Measurements from ENCODE around the gene CPVL.
A peak's percentile ranks its signal among the peaks of the same experiment; 100 is the strongest.
"Not testable (repeated sequence)": the region's sequence is repeated elsewhere in the genome, so short reads cannot be mapped to it uniquely, and the experiment has no call there.

Gene CPVL

DNA sequence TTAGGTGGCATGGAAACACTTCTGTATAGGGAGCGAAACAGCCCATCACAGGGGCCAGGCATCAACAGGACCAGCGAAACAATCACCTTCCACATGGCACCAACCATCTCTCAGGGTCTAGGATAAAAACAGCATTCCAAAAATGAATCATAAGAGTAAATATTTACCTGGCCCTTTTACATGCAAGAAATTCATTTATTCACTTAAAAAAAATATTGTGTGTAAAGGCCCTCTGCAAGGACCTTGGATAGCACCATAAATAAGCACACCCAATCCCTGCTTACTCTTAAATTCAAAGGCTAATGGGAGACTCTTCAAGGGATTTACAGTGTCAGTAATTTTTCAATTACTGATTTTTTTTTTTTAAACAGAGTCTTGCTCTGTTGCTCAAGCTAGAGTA is 25.4 kb downstream of the CPVL start:
- FAIRE-seq (no peak), DNase-seq (ENCODE audit: low spot score) (no peak)

DNA sequence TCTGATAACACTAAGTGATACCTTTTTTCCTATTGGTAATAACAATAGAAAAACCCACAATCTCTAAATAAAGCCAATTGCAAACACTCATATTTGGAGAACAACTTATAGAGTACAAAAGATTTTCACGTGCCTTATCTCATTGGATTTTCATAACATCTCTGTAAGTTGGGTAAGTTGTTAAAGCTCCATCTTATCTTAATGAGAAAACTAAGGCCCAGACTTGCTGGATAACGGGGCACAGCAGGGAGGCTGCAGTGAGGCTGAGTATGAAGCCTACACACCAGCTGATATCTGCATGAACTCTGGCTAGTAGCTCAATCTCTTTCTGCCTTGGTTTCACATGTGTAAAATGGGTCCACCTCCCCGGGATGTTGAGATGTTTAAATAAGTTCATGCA is 26.8 kb downstream of the CPVL start:
- no peak for DNase-seq (ENCODE audit: low spot score)
- no peak for FAIRE-seq

DNA sequence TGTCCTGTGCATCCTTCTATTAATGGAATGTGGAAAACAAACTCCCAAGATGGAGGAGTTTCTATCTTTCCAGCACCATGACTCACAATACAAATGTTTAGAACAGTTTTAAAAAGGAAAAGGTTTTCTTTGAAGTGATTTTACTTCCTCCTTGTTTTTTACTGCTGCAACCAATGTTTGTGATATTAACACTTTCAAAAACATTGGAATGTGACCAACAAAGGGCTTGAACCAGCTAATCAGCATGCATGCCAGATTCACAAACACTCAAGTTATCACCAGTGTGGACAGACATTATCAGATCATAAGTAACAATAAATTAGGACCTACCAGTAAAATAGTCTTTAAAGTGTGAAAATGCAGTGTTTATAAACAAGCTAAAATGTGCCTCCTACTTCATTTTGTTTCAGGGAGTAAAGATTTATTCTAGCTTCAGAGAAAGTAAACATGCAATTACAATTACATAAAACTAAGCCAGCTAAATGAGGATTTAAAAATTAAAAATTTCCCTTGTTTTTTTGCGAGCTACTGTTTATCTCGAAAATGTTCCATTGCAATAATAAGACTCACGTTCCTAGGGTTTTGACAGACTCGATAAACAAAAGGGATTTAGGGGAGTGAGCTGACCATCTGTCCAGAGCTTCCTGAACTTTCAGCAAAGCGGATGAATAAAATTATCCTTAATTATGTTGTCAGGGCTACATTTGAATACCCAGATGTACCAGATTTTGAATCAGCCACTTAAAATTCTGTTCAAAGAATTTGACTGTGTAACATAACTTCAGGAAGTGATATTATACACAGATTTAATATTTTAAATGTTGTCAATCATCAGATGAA is 29.8 kb downstream of the CPVL start:
- FAIRE-seq: no peak
- no peak for DNase-seq (ENCODE audit: low spot score)

DNA sequence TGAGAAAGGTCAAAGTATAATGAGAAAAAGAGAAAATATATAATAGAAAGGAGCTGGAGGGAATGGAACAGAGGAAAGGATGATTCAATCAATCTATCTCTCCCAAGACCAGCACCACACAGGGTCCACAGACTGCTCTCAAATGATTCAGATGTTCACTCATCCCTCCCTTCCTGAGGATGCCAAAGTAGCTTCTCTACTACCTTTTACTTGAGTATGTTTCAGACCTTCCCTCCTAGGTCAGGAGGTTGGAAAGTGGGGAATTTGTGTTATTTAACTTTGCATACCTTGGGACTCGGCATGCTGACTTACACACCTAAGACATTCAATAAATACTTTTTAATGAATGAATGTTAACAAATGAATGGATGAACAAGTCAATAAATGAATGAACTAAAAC is 30.6 kb downstream of the CPVL start:
- FAIRE-seq (no peak), DNase-seq (ENCODE audit: low spot score) (no peak)

DNA sequence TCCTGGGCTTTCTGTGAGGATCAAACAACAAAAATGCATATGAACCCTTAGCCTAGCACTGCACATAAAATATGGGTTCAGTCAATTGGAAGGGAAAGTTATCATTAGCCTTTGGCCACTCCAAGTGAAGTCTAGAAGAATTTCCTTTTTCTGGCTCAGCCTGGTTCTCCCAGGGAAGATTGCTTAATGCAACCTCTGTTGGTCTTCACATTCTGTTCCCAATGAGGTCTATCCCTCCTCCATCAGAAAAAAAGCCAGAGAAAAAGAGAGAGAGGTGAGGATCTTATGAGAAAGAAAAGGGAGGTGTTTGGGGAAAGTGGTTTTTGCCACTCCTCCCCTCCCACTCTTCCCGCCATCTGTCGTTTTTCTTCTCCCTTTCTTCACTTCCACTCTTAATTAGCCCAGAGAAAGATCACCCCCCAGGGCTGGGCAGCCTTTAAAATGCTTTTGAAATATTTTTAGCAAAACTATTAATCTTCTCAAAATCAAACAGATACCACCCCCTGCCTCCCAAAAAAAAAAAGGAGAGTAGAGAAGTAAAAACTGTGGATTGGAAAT is 31.1 kb downstream of the CPVL start:
- DNase-seq (ENCODE audit: low spot score): no peak
- FAIRE-seq: no peak

DNA sequence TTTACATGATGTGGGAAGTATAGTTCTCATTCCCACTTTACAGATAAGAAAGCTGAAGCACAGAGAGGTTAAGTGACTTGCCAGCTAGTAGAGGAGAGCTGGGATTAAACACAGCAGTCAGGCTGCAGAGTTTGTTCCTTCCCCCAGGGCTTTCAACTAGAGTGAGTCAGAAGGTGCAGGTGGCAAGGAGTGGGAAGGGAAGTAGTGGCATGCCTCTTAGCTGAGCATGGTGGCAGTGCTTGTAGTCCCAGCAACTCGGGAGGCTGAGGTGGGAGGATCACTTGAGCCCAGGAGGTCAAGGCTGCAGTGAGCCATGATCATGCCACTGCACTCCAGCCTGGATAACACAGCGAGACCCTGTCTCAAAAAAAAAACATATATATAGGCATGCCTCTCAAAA is 32.1 kb downstream of the CPVL start:
- DNase-seq (ENCODE audit: low spot score); FAIRE-seq: not testable (repeated sequence)

DNA sequence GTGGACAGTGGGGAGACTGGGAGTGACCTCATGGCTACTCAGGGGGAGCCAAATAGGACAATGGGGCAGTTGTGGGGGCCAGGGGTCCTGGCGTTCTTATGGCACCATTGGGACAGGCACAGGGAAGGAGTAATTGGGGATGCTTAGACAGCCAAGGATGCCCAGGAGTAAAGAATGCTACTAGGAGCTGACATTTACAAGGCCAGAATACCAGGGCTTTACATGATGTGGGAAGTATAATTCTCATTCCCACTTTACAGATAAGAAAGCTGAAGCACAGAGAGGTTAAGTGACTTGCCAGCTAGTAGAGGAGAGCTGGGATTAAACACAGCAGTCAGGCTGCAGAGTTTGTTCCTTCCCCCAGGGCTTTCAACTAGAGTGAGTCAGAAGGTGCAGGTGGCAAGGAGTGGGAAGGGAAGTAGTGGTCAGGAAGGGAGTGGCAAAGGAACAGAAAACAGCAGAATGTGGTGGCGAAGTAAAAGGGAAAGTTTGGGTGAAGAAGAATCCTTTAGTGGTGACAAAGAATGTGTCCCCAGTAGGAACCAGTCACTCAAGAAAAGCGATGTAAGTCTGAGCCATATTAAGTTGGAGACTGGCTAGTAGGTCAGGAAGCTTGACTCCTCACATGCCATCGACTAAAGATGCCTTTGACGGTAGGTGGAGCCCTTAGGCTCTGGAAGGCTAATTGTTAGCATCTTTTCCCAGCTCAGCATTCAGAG is 32.8 kb downstream of the CPVL start:
- FAIRE-seq (no peak), DNase-seq (ENCODE audit: low spot score) (no peak)

DNA sequence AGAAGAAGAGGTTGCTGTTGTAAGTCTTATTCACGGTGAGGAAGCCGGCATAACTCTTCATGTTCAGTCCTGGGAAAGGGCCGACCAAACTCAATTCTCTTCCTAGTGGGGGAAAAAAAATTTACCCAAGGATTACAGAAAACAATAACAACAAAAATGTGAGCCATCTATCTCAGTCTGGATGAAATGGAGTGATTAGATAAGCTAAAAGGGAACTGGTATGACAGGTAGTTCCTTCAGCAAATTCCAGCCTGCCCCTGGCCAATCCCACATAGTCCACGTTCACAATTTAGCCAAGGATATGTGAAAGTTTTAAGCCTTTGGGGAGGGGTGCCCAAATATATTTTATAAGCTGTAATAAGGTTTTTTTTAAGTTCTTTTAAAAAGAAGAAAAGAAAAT is 33.6 kb downstream of the CPVL start:
- FAIRE-seq: no peak

DNA sequence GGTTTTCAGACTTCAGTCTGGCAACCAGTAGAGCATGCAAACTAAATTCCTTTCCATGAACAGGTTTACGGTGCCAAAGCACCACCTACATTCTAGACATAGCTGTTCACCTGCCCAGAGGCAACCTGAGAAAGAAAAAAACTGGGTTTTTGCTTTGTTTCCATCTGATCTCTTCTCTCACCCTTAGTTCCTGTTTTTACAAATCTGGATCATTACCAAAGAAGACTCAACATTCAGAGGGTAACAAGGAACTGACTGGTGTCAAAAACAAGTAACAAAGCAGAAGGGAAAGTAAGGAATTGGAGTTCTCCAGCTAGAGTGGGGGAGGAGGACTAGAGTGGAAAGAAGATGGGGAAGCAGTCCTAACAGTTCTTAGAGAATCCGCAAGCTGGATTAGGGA is 36.4 kb downstream of the CPVL start:
- FAIRE-seq (no peak), DNase-seq (ENCODE audit: low spot score) (no peak)

More for the DNA sequence above, 33.6 kb downstream of the CPVL start:
- DNase-seq (ENCODE audit: low spot score): no peak

DNA sequence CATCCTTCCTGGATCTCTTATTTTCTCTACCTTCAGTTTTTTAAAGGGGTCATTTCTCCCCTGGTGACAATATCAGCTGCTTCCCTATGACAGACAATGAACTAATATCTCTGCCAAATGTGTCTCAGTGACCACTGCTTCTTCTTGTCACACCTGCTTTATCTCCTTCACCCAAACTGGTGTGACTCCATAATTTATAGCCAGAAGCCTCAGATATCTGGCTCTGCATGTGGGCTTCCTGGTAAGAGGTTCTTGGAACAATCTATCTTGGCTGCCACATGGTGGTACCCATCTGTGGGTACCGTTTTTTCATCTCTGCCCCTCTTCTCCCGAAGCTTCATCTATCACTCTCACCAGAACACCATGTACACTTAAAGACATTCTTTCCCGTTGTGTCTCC is 37.0 kb downstream of the CPVL start:
- no peak for FAIRE-seq

DNA sequence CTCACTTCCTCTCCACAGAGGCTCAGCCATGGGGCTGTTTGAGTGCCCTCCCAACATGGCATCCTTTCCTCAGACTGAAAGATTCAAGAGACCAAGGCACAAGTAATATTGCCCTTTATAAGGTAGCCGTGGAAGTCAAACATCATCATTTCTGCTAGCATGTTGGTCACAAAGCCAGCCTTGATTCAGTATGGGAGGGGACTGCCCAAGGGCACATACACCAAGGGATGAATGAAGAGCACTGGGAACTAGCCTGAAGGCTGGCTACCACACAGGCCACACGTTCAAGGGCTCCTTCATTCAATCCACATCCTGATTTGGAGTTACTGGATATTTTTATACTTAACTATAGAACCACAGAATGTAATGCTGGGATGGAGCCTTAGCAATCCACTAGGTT is 39.3 kb downstream of the CPVL start:
- DNase-seq (ENCODE audit: low spot score) (no peak), FAIRE-seq (no peak)

More for the DNA sequence above, 37.0 kb downstream of the CPVL start:
- no peak for DNase-seq (ENCODE audit: low spot score)

DNA sequence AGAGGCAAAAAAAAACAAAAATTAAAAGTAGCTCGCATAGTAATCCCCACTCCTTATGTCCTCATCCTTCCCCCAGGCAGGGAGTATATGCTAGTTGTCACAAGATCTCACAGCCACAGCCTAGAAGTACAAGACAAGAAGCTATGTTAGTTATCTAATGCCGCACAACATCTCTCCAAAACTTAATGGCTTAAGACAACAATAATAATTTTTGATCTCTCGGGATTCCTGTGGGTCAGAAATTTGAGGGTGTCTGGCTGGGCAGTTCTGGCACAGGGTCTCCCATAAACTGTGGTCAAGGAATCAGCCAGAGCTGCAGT is 39.7 kb downstream of the CPVL start:
- DNase-seq (ENCODE audit: low spot score) (no peak), FAIRE-seq (no peak)

DNA sequence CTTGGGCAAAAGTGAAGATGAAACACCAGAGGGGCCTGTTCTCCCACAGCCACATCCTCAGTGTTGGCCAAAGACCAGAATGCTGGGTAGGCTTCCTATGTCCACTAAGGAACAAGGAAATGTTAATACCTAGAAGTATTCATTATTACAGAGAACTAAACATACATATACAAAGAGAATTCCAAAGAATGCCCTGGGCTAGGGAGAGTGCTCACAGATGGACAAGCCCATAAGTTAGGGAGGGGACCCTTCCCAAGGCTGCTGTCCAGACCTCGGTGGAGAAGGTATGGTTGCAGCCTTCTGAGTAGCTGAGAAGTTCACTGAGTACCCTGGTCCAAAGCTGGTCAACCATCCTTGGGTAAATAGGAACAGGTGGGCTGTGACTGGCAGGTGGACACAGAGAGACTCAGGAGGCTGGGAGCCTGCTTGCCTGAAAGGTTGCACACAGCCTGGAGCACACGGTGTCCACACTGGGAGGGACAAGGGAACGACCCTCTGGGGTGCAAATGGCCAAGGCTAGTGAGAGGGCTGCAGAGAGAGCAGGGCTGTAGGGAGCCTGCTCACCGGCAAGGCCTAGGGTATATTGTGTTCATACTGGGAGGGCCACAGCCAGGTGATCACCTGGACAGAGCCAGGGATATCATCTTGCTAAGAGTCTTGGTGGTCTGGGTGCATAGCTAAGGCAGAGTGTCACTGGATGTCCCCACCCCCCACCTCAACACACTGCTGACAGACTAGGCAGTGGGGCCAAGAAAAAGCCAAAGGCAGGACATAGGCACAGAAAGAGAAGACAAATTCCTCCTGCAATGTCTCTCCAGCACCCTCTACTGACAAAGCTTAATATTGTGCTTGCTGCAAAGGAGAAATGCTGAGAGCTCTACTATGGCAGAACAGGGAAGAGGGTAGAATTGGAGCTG is 40.3 kb downstream of the CPVL start:
- DNase-seq (ENCODE audit: low spot score) (peak; percentile 42), FAIRE-seq (no peak)

DNA sequence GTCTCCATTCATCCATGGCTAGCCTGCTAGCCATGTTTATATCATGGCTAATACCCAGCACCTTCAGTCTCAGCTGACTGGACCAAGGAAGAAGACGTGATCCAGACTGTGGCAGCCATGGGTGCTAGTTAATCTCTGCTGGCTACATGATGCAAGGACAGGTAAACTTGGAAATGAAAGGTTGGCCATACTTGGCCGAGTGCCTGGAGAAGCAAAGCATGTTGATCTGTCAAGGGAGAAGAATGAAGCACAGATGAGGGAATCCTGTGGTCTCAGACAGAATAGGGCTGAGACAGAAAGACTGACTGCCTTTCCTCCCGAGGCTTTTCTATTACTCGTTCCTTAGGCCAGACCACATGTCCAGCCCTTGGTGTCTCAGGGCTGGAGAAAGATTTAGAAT is 41.1 kb downstream of the CPVL start:
- DNase-seq (ENCODE audit: low spot score) (no peak), FAIRE-seq (no peak)

DNA sequence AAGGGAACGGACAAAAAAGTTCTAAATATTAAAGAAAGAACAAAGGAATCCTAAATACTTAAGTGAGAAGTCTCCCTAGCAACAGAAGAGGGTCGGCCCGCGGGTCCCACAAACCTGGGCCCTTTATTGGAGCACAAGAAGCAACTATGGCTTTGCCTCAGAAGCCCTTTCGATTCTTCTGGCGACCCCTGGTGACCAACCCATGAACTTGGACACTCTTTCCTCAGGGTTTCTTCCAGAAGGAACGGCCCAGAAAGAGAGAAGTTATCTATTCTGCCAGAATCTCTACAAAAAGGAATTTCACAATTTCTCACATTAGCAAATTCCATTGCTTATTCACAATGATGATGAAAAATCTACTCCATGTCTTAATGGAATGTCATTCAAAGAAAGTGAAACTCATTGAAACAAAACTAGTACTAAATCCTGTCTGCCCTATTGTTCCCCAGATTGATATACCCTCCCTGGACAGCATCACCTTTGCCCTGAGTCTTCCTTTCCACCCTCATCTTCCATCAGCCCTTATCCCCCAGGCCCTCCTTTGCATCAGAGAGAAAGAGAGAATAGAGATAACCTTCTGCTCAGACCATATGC is 43.7 kb downstream of the CPVL start:
- DNase-seq (ENCODE audit: low spot score) (peak; percentile 34), FAIRE-seq (no peak)

DNA sequence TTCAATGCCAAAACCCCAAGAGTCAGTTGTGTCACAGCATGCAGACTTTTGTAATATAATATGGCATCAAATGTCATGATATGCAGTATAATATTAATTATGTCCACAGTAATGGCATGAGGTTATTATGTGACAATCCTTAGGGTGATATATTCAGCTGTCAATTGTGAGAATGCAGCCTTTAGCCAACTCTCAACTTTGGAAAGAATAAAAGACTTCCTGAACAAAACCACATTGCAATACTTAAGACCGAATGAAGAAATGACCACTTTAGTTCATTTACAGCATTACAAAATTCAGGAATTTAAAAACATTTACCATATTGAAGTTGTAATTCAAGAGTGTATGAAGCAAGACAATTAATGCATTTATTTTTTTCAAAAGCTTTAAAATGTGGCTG is 45.4 kb downstream of the CPVL start:
- DNase-seq (ENCODE audit: low spot score): no peak
- no peak for FAIRE-seq

DNA sequence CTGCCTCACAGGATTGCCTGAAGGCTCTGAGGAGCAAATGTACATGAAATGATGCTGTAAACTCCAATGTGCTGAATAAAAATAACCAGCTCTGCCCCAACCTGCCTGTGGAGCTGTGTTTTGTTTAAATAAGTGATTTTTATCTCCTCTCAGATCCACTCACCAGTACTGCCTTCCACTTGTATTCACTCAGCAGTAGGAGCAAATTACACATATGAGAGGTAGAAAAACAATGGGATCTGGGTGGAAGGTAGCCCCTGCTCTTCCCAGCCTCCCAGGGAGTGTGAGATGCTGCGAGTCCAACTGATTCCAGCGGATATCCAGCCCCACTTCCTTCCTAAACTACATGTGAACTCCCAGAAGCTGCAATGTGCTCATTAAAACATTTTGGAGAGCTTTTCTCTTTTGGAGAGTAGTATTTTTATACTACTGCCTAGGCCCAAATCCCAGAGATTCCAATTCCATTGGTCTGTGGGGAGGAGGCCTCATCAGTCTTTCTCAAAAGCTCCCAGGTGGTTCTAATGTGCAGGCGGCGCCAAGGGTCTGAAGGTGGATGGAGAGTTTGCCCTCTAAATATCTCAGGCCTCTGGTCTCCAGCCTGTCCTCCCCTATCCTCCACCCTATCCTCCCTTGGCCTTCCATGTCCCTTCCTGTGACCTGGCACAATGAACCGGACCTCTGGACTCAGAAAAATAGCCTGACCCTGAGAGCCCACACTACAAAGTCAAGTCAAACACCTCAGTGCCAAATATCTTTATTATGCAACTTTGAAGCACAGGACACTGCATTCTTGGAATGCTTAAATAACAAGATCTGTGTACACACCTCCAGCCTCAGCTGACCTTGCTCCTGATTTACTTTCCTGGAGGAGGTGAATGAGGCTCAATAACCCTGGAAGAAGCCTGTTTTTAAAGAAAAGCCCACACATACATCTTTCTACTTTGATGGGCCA is 46.2 kb downstream of the CPVL start:
- no peak for FAIRE-seq
- DNase-seq (ENCODE audit: low spot score): no peak

DNA sequence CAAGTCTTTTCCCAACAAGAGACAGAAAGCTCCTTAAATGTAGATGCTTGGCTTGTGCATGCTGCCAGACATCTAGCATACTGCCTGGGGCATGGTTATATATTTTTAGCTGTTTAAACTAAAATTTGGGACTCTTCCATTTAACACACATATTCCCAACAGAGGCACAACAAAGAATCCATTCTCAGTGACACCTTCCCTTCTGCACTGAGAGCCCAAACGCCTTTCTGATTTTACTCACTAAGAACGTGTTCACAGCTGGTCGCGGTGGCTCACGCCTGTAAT is 49.9 kb downstream of the CPVL start:
- DNase-seq (ENCODE audit: low spot score): no peak
- FAIRE-seq: no peak

DNA sequence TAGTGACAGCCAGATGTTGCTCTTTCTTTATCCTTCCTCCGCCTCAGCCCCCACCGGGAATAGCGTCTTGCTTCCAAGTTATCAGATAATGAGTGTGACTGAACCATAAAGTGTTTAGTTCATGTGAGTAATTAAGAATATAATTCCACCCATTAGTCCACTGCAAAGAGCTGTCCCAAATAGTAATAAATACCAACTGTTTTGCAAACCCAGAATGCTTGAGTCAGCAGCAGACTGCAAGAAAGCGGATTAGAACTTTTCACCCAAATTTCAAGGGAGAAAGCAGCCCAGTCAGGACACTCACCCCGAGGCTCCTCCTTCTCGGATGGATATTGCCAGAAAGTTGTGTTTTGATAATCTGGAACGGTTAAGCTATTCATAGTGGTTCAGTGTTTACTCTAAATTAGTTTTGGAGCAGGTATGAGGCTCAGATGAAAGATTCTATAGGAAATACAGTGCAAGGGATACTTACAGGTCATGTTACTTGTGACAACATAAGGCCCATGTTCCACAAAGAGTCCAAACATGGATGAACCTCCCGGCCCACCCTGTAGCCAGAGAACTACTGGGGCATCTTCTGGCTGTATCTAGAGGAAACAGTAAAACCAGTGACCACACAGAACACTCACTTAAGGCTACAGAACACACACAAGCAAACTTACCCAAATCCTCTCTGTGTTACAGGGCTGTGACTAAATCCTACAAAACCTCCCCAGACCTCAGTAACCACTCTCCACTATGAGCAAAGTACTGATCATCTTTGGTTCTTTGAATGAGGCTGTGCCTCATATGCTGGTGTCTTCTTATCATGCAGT is 50.5 kb downstream of the CPVL start:
- DNase-seq (ENCODE audit: low spot score): no peak

More for the DNA sequence above, 50.5 kb downstream of the CPVL start:
- no peak for FAIRE-seq
